DND-41 (cell line): ENCODE data around the gene ANO6.

Source experiments
- ATAC-seq: fragments of 200-7000 bp; cut with Tn5 transposase; 3 replicates; pipeline ENCODE4 v1.9.1; 2021; ENCODE audit warnings: low read depth; ENCODE audit not compliant: insufficient read depth
- DNase-seq: peaks from one replicate; pipeline ENCODE4 v3.0.0-alpha.2; 2020
- H2AFZ ChIP-seq: 2 replicates; pipeline ENCODE4 v1.6.0; 2012; ENCODE audit warnings: low read depth, low read length
- H3K27ac ChIP-seq: 2 replicates; pipeline ENCODE4 v1.5.1; 2012; ENCODE audit warnings: low read length, inconsistent platforms
- H3K27me3 ChIP-seq: fragments of 200-600 bp; sonication (generic); 2 replicates; pipeline ENCODE4 v1.6.0; 2012; ENCODE audit warnings: low read length, mild to moderate bottlenecking, inconsistent platforms; ENCODE audit not compliant: insufficient read depth, poor library complexity
- H3K36me3 ChIP-seq: 2 replicates; pipeline ENCODE4 v1.5.1; 2012; ENCODE audit warnings: low read length, inconsistent platforms; ENCODE audit not compliant: insufficient read depth
- H3K4me1 ChIP-seq: 2 replicates; pipeline ENCODE4 v1.5.1; 2012; ENCODE audit warnings: mild to moderate bottlenecking, low read length; ENCODE audit not compliant: insufficient read depth
- H3K4me2 ChIP-seq: 2 replicates; pipeline ENCODE4 v1.6.0; 2012; ENCODE audit warnings: mild to moderate bottlenecking, moderate library complexity, low read length, inconsistent platforms; ENCODE audit not compliant: insufficient read depth
- H3K4me3 ChIP-seq, 2 experiments: fragments of 200-600 bp in 1 of 2; shearing (Covaris generic) in 1 of 2; 2 replicates each; pipeline ENCODE4 v1.5.1; 2012 to 2016; ENCODE audit warnings: inconsistent platforms in 2 of 2, low read length in 2 of 2, mild to moderate bottlenecking in 2 of 2, low read depth in 1 of 2, moderate library complexity in 1 of 2
- H3K79me2 ChIP-seq: 2 replicates; pipeline ENCODE4 v1.6.0; 2012; ENCODE audit warnings: low read length, inconsistent platforms; ENCODE audit not compliant: insufficient read depth
- H3K9ac ChIP-seq: 2 replicates; pipeline ENCODE4 v1.6.0; 2012; ENCODE audit warnings: low read depth, mild to moderate bottlenecking, inconsistent platforms, low read length, moderate library complexity
- H3K9me3 ChIP-seq: 2 replicates; pipeline ENCODE4 v1.5.1; 2012; ENCODE audit warnings: low read length, moderate library complexity, mild to moderate bottlenecking, inconsistent platforms; ENCODE audit not compliant: insufficient read depth, severe bottlenecking
- H4K20me1 ChIP-seq: 2 replicates; pipeline ENCODE4 v1.6.0; 2012; ENCODE audit warnings: low read length; ENCODE audit not compliant: insufficient read depth
- CTCF ChIP-seq: IDR thresholded peaks from 2 replicates; pipeline ENCODE4 v1.5.1; 2012; ENCODE audit warnings: borderline replicate concordance, low read length, moderate library complexity, mild to moderate bottlenecking; ENCODE audit not compliant: poor library complexity, severe bottlenecking; ENCODE audit errors: extremely low read depth
- EZH2 ChIP-seq: IDR thresholded peaks from 3 replicates; pipeline ENCODE4 v1.6.1; 2012; ENCODE audit warnings: borderline replicate concordance, low read depth, mild to moderate bottlenecking, moderate library complexity, low read length, inconsistent platforms; ENCODE audit not compliant: severe bottlenecking

The ANO6 gene

DNA sequence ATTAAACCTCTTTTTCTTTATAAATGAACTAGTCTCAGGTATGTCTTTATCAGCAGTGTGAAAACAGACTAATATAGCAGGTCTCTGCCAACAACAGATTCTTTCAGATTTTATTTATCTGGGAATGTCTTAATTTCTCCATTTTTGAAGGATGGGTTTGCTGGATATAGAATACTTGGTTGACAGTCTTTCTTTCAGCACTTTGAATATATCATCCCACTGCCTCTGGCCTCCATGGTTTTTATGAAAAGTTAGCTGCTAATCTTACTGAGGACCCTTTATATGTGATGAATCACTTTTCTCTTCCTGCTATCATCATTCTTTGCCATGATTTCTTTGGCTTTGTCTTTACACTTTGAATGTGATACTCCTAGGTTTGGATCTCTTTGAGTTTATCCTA is 148.0 kb downstream of the ANO6 start:
- H3K27me3 ChIP-seq, result no peaks in the 10 kb centered on the region
- no peaks in the 10 kb centered on the region for H3K79me2 ChIP-seq
- H4K20me1 ChIP-seq, result no peaks in the 10 kb centered on the region
- TF ChIP-seq CTCF (no peak), EZH2 (no peak)
- H2AFZ ChIP-seq, result no peak overlapping the region
- no peak overlapping the region for H3K4me3 ChIP-seq
- H3K4me1 ChIP-seq, result no peaks in the 10 kb centered on the region
- no peak overlapping the region for H3K9ac ChIP-seq
- H3K27ac ChIP-seq, result no peak overlapping the region
- H3K36me3 ChIP-seq, result peaks cover 64% of the 10 kb centered on the region
- no peak for ATAC-seq
- no peak overlapping the region for H3K4me2 ChIP-seq
- H3K9me3 ChIP-seq, result peaks cover 26% of the 10 kb centered on the region
- no peak for DNase-seq

DNA sequence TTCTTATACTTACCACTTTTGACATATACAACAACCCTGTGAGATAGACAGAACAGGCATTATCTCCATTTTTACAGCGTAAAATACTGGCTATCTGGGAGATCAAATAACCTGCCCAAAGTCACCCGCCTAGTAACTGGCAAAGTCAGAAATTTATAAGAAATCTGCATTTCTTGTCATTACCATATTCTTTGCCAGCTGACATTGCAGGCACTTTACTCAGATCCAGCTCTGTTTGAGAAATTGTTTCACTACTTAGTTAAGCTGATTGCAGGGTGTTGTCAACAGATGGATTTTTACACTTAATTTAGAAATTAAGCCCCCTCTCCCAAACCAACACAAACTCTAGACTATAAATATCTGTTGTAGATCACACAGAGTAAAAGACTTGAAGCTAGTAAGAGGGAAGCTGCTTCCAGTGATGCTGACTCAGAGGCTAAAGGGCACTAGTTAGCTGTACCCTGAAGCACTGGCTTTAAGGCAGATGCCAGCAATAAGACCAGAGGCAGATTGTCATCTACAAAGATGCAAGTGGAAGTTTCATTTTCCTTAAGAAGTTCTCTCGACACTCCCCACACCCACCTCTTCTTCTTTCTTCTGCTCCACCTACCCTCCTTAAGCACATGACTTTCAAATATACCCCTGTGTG is 153.1 kb downstream of the ANO6 start:
- ATAC-seq (peak; percentile 44; the same call in 1 of the 3 replicates), DNase-seq (no peak)
- no peak overlapping the region for H3K4me2 ChIP-seq
- H3K27ac ChIP-seq, result no peak overlapping the region
- H3K9ac ChIP-seq, result no peak overlapping the region
- H3K27me3 ChIP-seq, result no peaks in the 10 kb centered on the region
- H3K79me2 ChIP-seq, result no peaks in the 10 kb centered on the region
- H4K20me1 ChIP-seq, result no peaks in the 10 kb centered on the region
- H3K4me3 ChIP-seq, result no peak overlapping the region
- no peak overlapping the region for H2AFZ ChIP-seq
- H3K9me3 ChIP-seq, result peaks cover 4% of the 10 kb centered on the region
- no peak for TF ChIP-seq CTCF
- TF ChIP-seq EZH2, result no peak
- H3K4me1 ChIP-seq, result no peaks in the 10 kb centered on the region
- peaks cover 45% of the 10 kb centered on the region for H3K36me3 ChIP-seq

GRCh38 chr12:45377815-45378214 is 161.9 kb downstream of the ANO6 start:
- Histone ChIP-seq H3K4me2 (no peak overlapping the region), H3K79me2 (no peaks in the 10 kb centered on the region), H4K20me1 (no peaks in the 10 kb centered on the region), H3K27me3 (no peaks in the 10 kb centered on the region), H3K9me3 (no peaks in the 10 kb centered on the region), H3K36me3 (peaks cover 33% of the 10 kb centered on the region), H3K27ac (no peak overlapping the region), H3K9ac (no peak overlapping the region), H3K4me1 (no peaks in the 10 kb centered on the region), H3K4me3 (no peak overlapping the region), H2AFZ (no peak overlapping the region)
- TF ChIP-seq CTCF (no peak), EZH2 (no peak)
- DNase-seq, result no peak
- ATAC-seq, result no peak

DNA sequence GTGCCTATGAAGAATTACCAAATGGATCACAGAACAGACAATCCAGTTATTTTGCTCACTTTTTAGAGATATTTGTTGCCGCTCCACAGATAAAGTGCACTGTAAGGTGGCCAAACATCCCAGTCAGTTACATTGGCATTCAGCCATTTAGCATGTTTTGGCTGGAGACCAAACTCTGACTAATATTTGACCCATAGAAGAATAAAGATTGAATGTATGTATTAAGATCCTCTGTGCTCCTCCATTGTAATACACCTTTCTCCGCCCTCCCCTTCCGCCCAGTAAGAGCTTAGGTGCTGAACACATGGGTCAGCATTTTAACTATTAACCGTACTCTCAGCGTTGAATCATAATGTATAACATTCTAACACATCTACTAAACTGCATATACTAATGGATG is 163.4 kb downstream of the ANO6 start:
- Histone ChIP-seq H3K36me3 (peaks cover 48% of the 10 kb centered on the region), H3K4me2 (no peak overlapping the region), H3K4me3 (no peak overlapping the region), H3K79me2 (no peaks in the 10 kb centered on the region), H3K4me1 (no peaks in the 10 kb centered on the region), H3K27ac (no peak overlapping the region), H3K27me3 (no peaks in the 10 kb centered on the region), H3K9ac (no peak overlapping the region), H3K9me3 (no peaks in the 10 kb centered on the region), H4K20me1 (no peaks in the 10 kb centered on the region), H2AFZ (no peak overlapping the region)
- DNase-seq, result no peak
- TF ChIP-seq EZH2 (no peak), CTCF (no peak)
- ATAC-seq, result no peak
